T-helper 2 cell treated with Interferon-gamma antibody and Interleukin-4, amounts not matched to agents 5 μg/mL and 100 μg/mL, for 36 hours (primary cell): ENCODE results near the gene STT3A.

ENCODE experiments used
- DNase-seq: peaks from one replicate; pipeline ENCODE4 v3.0.0; 2021; ENCODE audit warnings: low spot score
- H3K27ac Mint-ChIP-seq: one replicate; pipeline ENCODE4 v1.8.0; 2021; ENCODE audit warnings: mild to moderate bottlenecking, mixed read lengths
- H3K27me3 Mint-ChIP-seq: one replicate; pipeline ENCODE4 v1.8.0; 2021; ENCODE audit warnings: low read depth, mixed read lengths
- H3K36me3 Mint-ChIP-seq: one replicate; pipeline ENCODE4 v1.8.0; 2021; ENCODE audit warnings: low read depth, mixed read lengths
- H3K4me1 Mint-ChIP-seq: one replicate; pipeline ENCODE4 v1.8.0; 2021; ENCODE audit warnings: low read depth, mixed read lengths
- H3K4me3 Mint-ChIP-seq: one replicate; pipeline ENCODE4 v1.8.0; 2022; ENCODE audit warnings: mild to moderate bottlenecking, moderate library complexity, mixed read lengths
- H3K9me3 Mint-ChIP-seq: one replicate; pipeline ENCODE4 v1.8.0; 2021; ENCODE audit warnings: mixed read lengths

Gene STT3A

GRCh38 chr11:125592305-125593113 is at the start of gene STT3A:
Gene STT3A, plus strand, starts transcription at chr11:125592852. Its CDS starts 3,064 bp downstream, at chr11:125595916.
- Mint-ChIP-seq H3K36me3 (peaks cover 34% of the 10 kb centered on the region), H3K27me3 (no peaks in the 10 kb centered on the region), H3K4me3 (peak within 1 kb of the TSS; percentile 100), H3K27ac (peak within 1 kb of the TSS; percentile 96), H3K9me3 (no peaks in the 10 kb centered on the region), H3K4me1 (peaks cover 35% of the 10 kb centered on the region)
- DNase-seq, result peak; percentile 99

GRCh38 chr11:125550780-125551179 is 41.9 kb upstream of the STT3A start:
- Mint-ChIP-seq H3K4me1 (no peaks in the 10 kb centered on the region), H3K4me3 (no peak overlapping the region), H3K9me3 (peaks cover 44% of the 10 kb centered on the region), H3K27me3 (no peaks in the 10 kb centered on the region), H3K27ac (no peak overlapping the region), H3K36me3 (peaks cover 4% of the 10 kb centered on the region)
- DNase-seq, result no peak

GRCh38 chr11:125551835-125552342 is 40.8 kb upstream of the STT3A start:
- Mint-ChIP-seq H3K27ac (no peak overlapping the region), H3K4me3 (no peak overlapping the region), H3K4me1 (no peaks in the 10 kb centered on the region), H3K36me3 (peaks cover 4% of the 10 kb centered on the region), H3K9me3 (peaks cover 45% of the 10 kb centered on the region), H3K27me3 (no peaks in the 10 kb centered on the region)
- no peak for DNase-seq

- DNase-seq, result no peak
- H3K27ac Mint-ChIP-seq, result no peak overlapping the region
- no peaks in the 10 kb centered on the region for H3K4me1 Mint-ChIP-seq
- no peaks in the 10 kb centered on the region for H3K27me3 Mint-ChIP-seq
- peaks cover 45% of the 10 kb centered on the region for H3K9me3 Mint-ChIP-seq
- no peak overlapping the region for H3K4me3 Mint-ChIP-seq
- peaks cover 4% of the 10 kb centered on the region for H3K36me3 Mint-ChIP-seq
These were observed 39.7 kb upstream of the STT3A start for GRCh38 chr11:125552927-125553326.

GRCh38 chr11:125553357-125553756 is 39.3 kb upstream of the STT3A start:
- no peaks in the 10 kb centered on the region for H3K27me3 Mint-ChIP-seq
- no peak overlapping the region for H3K4me3 Mint-ChIP-seq
- H3K4me1 Mint-ChIP-seq, result no peaks in the 10 kb centered on the region
- DNase-seq, result no peak
- peaks cover 45% of the 10 kb centered on the region for H3K9me3 Mint-ChIP-seq
- peaks cover 4% of the 10 kb centered on the region for H3K36me3 Mint-ChIP-seq
- H3K27ac Mint-ChIP-seq, result no peak overlapping the region

- Mint-ChIP-seq H3K27me3 (no peaks in the 10 kb centered on the region), H3K4me3 (no peak overlapping the region), H3K4me1 (no peaks in the 10 kb centered on the region), H3K36me3 (peaks cover 4% of the 10 kb centered on the region), H3K9me3 (peaks cover 45% of the 10 kb centered on the region), H3K27ac (no peak overlapping the region)
- DNase-seq, result no peak
These were observed 38.6 kb upstream of the STT3A start for GRCh38 chr11:125554038-125554437.

- no peak overlapping the region for H3K4me3 Mint-ChIP-seq
- peaks cover 3% of the 10 kb centered on the region for H3K27me3 Mint-ChIP-seq
- H3K9me3 Mint-ChIP-seq, result peaks cover 9% of the 10 kb centered on the region
- H3K27ac Mint-ChIP-seq, result no peak overlapping the region
- no peak for DNase-seq
- H3K4me1 Mint-ChIP-seq, result no peaks in the 10 kb centered on the region
- no peaks in the 10 kb centered on the region for H3K36me3 Mint-ChIP-seq
These were observed 32.8 kb upstream of the STT3A start for GRCh38 chr11:125559888-125560287.

- no peaks in the 10 kb centered on the region for H3K36me3 Mint-ChIP-seq
- peaks cover 3% of the 10 kb centered on the region for H3K27me3 Mint-ChIP-seq
These were observed 30.7 kb upstream of the STT3A start for GRCh38 chr11:125561924-125562323.

GRCh38 chr11:125562430-125562829 is 30.2 kb upstream of the STT3A start:
- Mint-ChIP-seq H3K4me1 (no peaks in the 10 kb centered on the region), H3K4me3 (no peak overlapping the region), H3K36me3 (no peaks in the 10 kb centered on the region), H3K27ac (no peak overlapping the region), H3K9me3 (no peaks in the 10 kb centered on the region), H3K27me3 (peaks cover 3% of the 10 kb centered on the region)
- DNase-seq, result no peak

More at GRCh38 chr11:125561924-125562323, 30.7 kb upstream of the STT3A start:
- DNase-seq, result no peak
- Mint-ChIP-seq H3K4me1 (no peaks in the 10 kb centered on the region), H3K27ac (no peak overlapping the region), H3K9me3 (no peaks in the 10 kb centered on the region), H3K4me3 (no peak overlapping the region)

GRCh38 chr11:125564357-125564756 is 28.3 kb upstream of the STT3A start:
- peaks cover 3% of the 10 kb centered on the region for H3K27me3 Mint-ChIP-seq
- no peak overlapping the region for H3K27ac Mint-ChIP-seq
- H3K4me1 Mint-ChIP-seq, result no peaks in the 10 kb centered on the region
- H3K9me3 Mint-ChIP-seq, result no peaks in the 10 kb centered on the region
- no peak overlapping the region for H3K4me3 Mint-ChIP-seq
- DNase-seq, result no peak
- no peaks in the 10 kb centered on the region for H3K36me3 Mint-ChIP-seq

- DNase-seq, result no peak
- Mint-ChIP-seq H3K9me3 (no peaks in the 10 kb centered on the region), H3K4me3 (no peak overlapping the region), H3K36me3 (peaks cover 5% of the 10 kb centered on the region), H3K27ac (no peak overlapping the region), H3K27me3 (peaks cover 3% of the 10 kb centered on the region), H3K4me1 (peaks cover 12% of the 10 kb centered on the region)
These were observed 26.4 kb upstream of the STT3A start for GRCh38 chr11:125566235-125566634.

- H3K9me3 Mint-ChIP-seq, result no peaks in the 10 kb centered on the region
- peak within 1 kb of the TSS; percentile 92 for H3K27ac Mint-ChIP-seq
- DNase-seq, result peak; percentile 89
- peaks cover 3% of the 10 kb centered on the region for H3K27me3 Mint-ChIP-seq
- peaks cover 23% of the 10 kb centered on the region for H3K36me3 Mint-ChIP-seq
- H3K4me1 Mint-ChIP-seq, result peaks cover 20% of the 10 kb centered on the region
- peak within 1 kb of the TSS; percentile 95 for H3K4me3 Mint-ChIP-seq
These were observed 23.4 kb upstream of the STT3A start, which contains the start of gene EI24 for GRCh38 chr11:125568970-125569914. Gene EI24, plus strand, starts transcription at chr11:125569477. Its CDS starts 3,051 bp downstream, at chr11:125572528.

- peak overlapping the region; percentile 93 for H3K4me3 Mint-ChIP-seq
- H3K9me3 Mint-ChIP-seq, result no peaks in the 10 kb centered on the region
- no peak for DNase-seq
- peak overlapping the region; percentile 88 for H3K27ac Mint-ChIP-seq
- peaks cover 22% of the 10 kb centered on the region for H3K4me1 Mint-ChIP-seq
- H3K36me3 Mint-ChIP-seq, result peaks cover 28% of the 10 kb centered on the region
- H3K27me3 Mint-ChIP-seq, result no peaks in the 10 kb centered on the region
These were observed 22.6 kb upstream of the STT3A start for GRCh38 chr11:125569915-125570621.
